Epithelial cell of esophagus (primary cell): Measurements from ENCODE around the gene ESCO1.

Experiments
- DNase-seq: peaks from one replicate; pipeline ENCODE4 v3.0.0; 2010; ENCODE audit warnings: low read depth
- H3K4me3 ChIP-seq: 2 replicates; pipeline ENCODE4 v1.5.1; 2011; ENCODE audit warnings: mild to moderate bottlenecking, low read length, control low read depth
- CTCF ChIP-seq: IDR thresholded peaks from 2 replicates; pipeline ENCODE4 v1.5.1; 2011; ENCODE audit warnings: low read depth, mild to moderate bottlenecking, low read length, control low read depth, inconsistent platforms; ENCODE audit not compliant: insufficient read depth; ENCODE audit errors: missing control alignments

Gene ESCO1

GRCh38 chr18:21502661-21503060 lies 97.8 kb downstream of the ESCO1 start:
- no peak overlapping the region for H3K4me3 ChIP-seq
- DNase-seq = no peak
- no peak for TF ChIP-seq CTCF

GRCh38 chr18:21499997-21500396 lies 100.5 kb downstream of the ESCO1 start:
- no peak for TF ChIP-seq CTCF

GRCh38 chr18:21496277-21496835 lies 104.1 kb downstream of the ESCO1 start:
- H3K4me3 ChIP-seq = no peak overlapping the region
- no peak for TF ChIP-seq CTCF
- DNase-seq = no peak

More at GRCh38 chr18:21499997-21500396, 100.5 kb downstream of the ESCO1 start:
- no peak for DNase-seq
- no peak overlapping the region for H3K4me3 ChIP-seq

GRCh38 chr18:21490748-21491147 lies 109.8 kb downstream of the ESCO1 start:
- DNase-seq = no peak
- no peak for TF ChIP-seq CTCF
- H3K4me3 ChIP-seq = no peak overlapping the region

- H3K4me3 ChIP-seq = no peak overlapping the region
- DNase-seq = peak; percentile 6
- no peak for TF ChIP-seq CTCF
Measured at GRCh38 chr18:21489919-21490495, 110.5 kb downstream of the ESCO1 start.

- peak; percentile 83 for TF ChIP-seq CTCF
- no peak overlapping the region for H3K4me3 ChIP-seq
- peak; percentile 74 for DNase-seq
Measured at GRCh38 chr18:21489119-21489750, 111.3 kb downstream of the ESCO1 start.
